AG04450 (cell line): ENCODE data around the gene HIVEP3. TPM values are rescaled to one million over a fixed set of nuclear protein-coding genes. Genes with fewer than 3 reads are reported as not detected.

ENCODE experiments used
- CTCF ChIA-PET: fragments of 300-600, 350-600 bp; formaldehyde crosslinking; extraction: SDS; loops from one replicate; lab custom pipeline; 2022; ENCODE audit warnings: antibody characterized with exemption, inconsistent platforms; lab: Charles Lee
- POLR2A ChIA-PET: fragments of 350-600 bp; formaldehyde crosslinking; extraction: SDS; loops from one replicate; lab custom pipeline; 2021; ENCODE audit warnings: antibody characterized with exemption, inconsistent platforms; lab: Yijun Ruan, JAX
- DNase-seq: peaks from one replicate; pipeline ENCODE4 v3.0.0-alpha.2; 2011; ENCODE audit warnings: low read depth, low spot score
- H3K27ac ChIP-seq: one replicate; pipeline ENCODE4 v1.5.1; 2012; ENCODE audit warnings: low read depth, low read length, control low read depth
- H3K27me3 ChIP-seq: one replicate; pipeline ENCODE4 v1.6.0; 2012; ENCODE audit warnings: low read length; ENCODE audit not compliant: control insufficient read depth, insufficient read depth
- H3K4me3 ChIP-seq: 2 replicates; pipeline ENCODE4 v1.5.1; 2011; ENCODE audit warnings: mild to moderate bottlenecking, low read depth, low read length, control low read depth
- H3K9me3 ChIP-seq: 2 replicates; pipeline ENCODE4 v1.5.1; 2012; ENCODE audit warnings: low read length; ENCODE audit not compliant: control insufficient read depth, insufficient read depth
- CTCF ChIP-seq: IDR thresholded peaks from 2 replicates; pipeline ENCODE4 v1.5.1; 2011; ENCODE audit warnings: low read depth, low read length, control low read depth, inconsistent platforms
- polyA plus RNA-seq: library from polyadenylated mRNA; depleted of rRNA; stranded (reverse); fragments of >200 nt; gene quantifications from 2 replicates; pipeline ENCODE4 v1.2.3, GENCODE V29; 2011

The HIVEP3 gene
- polyA plus RNA-seq, 1 experiment: 4.8 TPM

GRCh38 chr1:41502912-41503311 is 415.8 kb downstream of the HIVEP3 start:
- no peaks in the 10 kb centered on the region for H3K27me3 ChIP-seq
- H3K27ac ChIP-seq: no peak overlapping the region
- DNase-seq: no peak
- peaks cover 3% of the 10 kb centered on the region; the same call in 1 of the 2 replicates for H3K9me3 ChIP-seq
- no peak overlapping the region for H3K4me3 ChIP-seq
- no peak for TF ChIP-seq CTCF
- ChIA-PET CTCF (interaction anchor here (1.0 kb wide), 1 partner anchor 19 kb away, joined by 3 read pairs; the partner anchor contains the start of gene EDN2), POLR2A (interaction anchor here (0.6 kb wide), 1 partner anchor 261 kb away, joined by 8 read pairs; no protein-coding TSS in a partner anchor)

GRCh38 chr1:41501581-41501980 is 417.1 kb downstream of the HIVEP3 start:
- TF ChIP-seq CTCF: no peak
- no peaks in the 10 kb centered on the region for H3K27me3 ChIP-seq
- no peak for DNase-seq
- POLR2A ChIA-PET: no interaction called here
- CTCF ChIA-PET: interaction anchor here (1.1 to 1.4 kb wide), 2 partner anchors 9 to 15 kb away, joined by 6 to 10 read pairs; no protein-coding TSS in a partner anchor
- peaks cover 3% of the 10 kb centered on the region; the same call in 1 of the 2 replicates for H3K9me3 ChIP-seq
- no peak overlapping the region for H3K4me3 ChIP-seq
- H3K27ac ChIP-seq: no peak overlapping the region

GRCh38 chr1:41500781-41501518 is 417.8 kb downstream of the HIVEP3 start:
- CTCF ChIA-PET: interaction anchor here (1.4 kb wide), 1 partner anchor 8 kb away, joined by 6 read pairs; no protein-coding TSS in a partner anchor
- no peak for DNase-seq

GRCh38 chr1:41500378-41500777 is 418.3 kb downstream of the HIVEP3 start:
- no peaks in the 10 kb centered on the region for H3K27me3 ChIP-seq
- no peak for TF ChIP-seq CTCF
- CTCF ChIA-PET: no interaction called here
- no peak for DNase-seq
- no peak overlapping the region for H3K27ac ChIP-seq
- no peak overlapping the region for H3K4me3 ChIP-seq
- POLR2A ChIA-PET: no interaction called here
- peaks cover 3% of the 10 kb centered on the region; the same call in 1 of the 2 replicates for H3K9me3 ChIP-seq

More at GRCh38 chr1:41500781-41501518, 417.8 kb downstream of the HIVEP3 start:
- TF ChIP-seq CTCF: no peak
- peaks cover 3% of the 10 kb centered on the region; the same call in 1 of the 2 replicates for H3K9me3 ChIP-seq
- POLR2A ChIA-PET: no interaction called here
- no peak overlapping the region for H3K27ac ChIP-seq
- H3K4me3 ChIP-seq: no peak overlapping the region
- H3K27me3 ChIP-seq: no peaks in the 10 kb centered on the region

- no peak for DNase-seq
- peaks cover 3% of the 10 kb centered on the region; the same call in 1 of the 2 replicates for H3K9me3 ChIP-seq
- CTCF ChIA-PET: interaction anchor here (1.2 to 1.4 kb wide), 2 partner anchors 15 to 16 kb away, joined by 3 to 5 read pairs; no protein-coding TSS in a partner anchor
- H3K27ac ChIP-seq: no peak overlapping the region
- H3K4me3 ChIP-seq: no peak overlapping the region
- POLR2A ChIA-PET: interaction anchor here (1.2 kb wide), 1 partner anchor 17 kb away, joined by 3 read pairs; no protein-coding TSS in a partner anchor
- no peaks in the 10 kb centered on the region for H3K27me3 ChIP-seq
- no peak for TF ChIP-seq CTCF
Measured at GRCh38 chr1:41499591-41499990, 419.1 kb downstream of the HIVEP3 start.
